T-helper 1 cell treated with Interleukin-12 subunit alpha and Interleukin-12 subunit beta and Interleukin-4 antibody, amounts not matched to agents 30 ng/mL and 1 ng/mL, for 36 hours (primary cell): ENCODE measurements around the gene GUCD1. TPM values are rescaled to one million over a fixed set of nuclear protein-coding genes. Genes with fewer than 3 reads are reported as not detected.
"Not testable (repeated sequence)": the region's sequence is repeated elsewhere in the genome, so short reads cannot be mapped to it uniquely, and the experiment has no call there.

ENCODE experiments used
- intact Hi-C: fragments of 100-400 bp; cut with micrococcal nuclease; formaldehyde crosslinking; loops from one replicate; pipeline ENCODE4 v1.15.1; 2024
- total RNA-seq: library from RNA; stranded (reverse); gene quantifications from 2 replicates; pipeline ENCODE4 v1.2.3, GENCODE V29; 2022

The GUCD1 gene
- total RNA-seq, 1 donor from 2014 or later, result 128 TPM

- intact Hi-C loops, result no loop called here
Observed at GRCh38 chr22:24535348-24535747, 19.6 kb downstream of the GUCD1 start.

DNA sequence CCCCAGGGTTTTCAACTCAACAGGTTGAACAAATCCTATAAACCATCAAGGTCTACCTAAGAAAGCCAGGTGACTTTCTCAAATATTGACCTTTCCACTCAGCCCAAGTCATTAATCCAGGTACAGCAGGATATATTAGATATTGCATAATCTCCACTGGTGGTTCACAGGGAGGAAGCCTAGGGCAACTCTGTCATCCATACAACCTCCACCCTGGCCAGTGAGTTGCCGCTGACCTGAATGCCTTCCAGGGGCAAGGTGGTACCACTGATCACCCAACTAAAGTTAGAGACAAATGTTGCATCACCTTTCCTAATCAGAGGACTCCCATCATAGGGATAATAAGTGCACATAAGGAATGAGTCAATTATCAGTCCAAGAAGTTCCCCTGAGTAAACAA lies 22.9 kb downstream of the GUCD1 start:
- intact Hi-C loops, result no loop called here

- intact Hi-C loops, result not testable (repeated sequence)
Observed at GRCh38 chr22:24530968-24531367, 24.0 kb downstream of the GUCD1 start.

GRCh38 chr22:24529898-24530297 lies 25.0 kb downstream of the GUCD1 start:
- intact Hi-C loops, result loop anchor here (5.0 to 10.0 kb wide), 3 partner anchors 55 to 543 kb away; no protein-coding TSS in a partner anchor

DNA sequence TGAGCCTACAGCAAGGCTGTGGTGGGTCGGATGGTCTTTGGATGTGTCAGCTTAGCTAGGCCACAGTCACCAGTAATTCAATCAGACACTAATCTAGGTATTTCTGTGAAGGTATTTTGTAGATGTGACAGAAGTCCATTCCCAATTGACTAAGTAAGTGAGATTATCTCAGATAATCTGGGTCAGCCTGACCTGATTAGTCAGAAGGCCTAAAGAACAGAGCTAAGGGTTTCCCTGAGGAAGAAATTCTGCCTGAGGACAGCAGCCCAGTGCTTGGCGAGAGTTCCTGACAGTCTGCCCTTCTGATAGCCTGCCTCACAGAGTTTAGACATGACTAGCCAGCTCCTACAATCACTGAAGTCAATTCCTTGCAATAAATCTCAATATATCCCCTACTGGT lies 28.7 kb downstream of the GUCD1 start:
- intact Hi-C loops, result loop anchor here (5.0 to 10.0 kb wide), 3 partner anchors 59 to 539 kb away; no protein-coding TSS in a partner anchor

- intact Hi-C loops, result loop anchor here (1.0 to 10.0 kb wide), 9 partner anchors 30 to 538 kb away; partner anchors contain the start of genes ADORA2A, GUCD1 and SNRPD3
Observed at GRCh38 chr22:24525416-24526037, 29.4 kb downstream of the GUCD1 start.

GRCh38 chr22:24523873-24524272 lies 31.1 kb downstream of the GUCD1 start:
- intact Hi-C loops, result loop anchor here (10.0 kb wide), 2 partner anchors 61 to 231 kb away; no protein-coding TSS in a partner anchor

DNA sequence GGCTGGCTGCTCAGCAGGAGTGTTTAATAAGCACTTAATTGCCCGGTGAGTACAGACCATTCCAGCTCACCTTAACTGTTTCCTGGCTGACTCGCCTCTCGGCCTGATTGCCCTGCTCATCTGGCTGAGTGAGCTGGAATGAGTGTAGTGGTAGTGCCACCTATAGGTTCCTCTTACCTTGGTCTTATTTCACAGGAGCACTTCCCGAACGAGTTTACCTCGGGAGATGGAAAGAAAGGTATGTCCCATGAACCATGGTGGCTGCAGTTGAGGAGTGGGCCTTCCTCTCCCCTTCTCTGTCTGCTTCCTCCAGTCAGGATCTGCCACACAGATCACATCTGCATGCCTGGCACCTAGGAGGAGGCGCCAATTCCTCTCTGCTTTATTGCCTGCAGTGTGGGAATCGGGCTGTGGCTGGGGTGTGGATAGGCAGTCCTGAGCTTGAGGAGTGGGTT lies 33.1 kb downstream of the GUCD1 start:
- intact Hi-C loops, result loop anchor here (1.0 to 10.0 kb wide), 4 partner anchors 19 to 233 kb away; no protein-coding TSS in a partner anchor

- intact Hi-C loops, result no loop called here
Observed at GRCh38 chr22:24519496-24519895, 35.4 kb downstream of the GUCD1 start.

GRCh38 chr22:24518771-24519485 lies 36.0 kb downstream of the GUCD1 start:
- intact Hi-C loops, result no loop called here

DNA sequence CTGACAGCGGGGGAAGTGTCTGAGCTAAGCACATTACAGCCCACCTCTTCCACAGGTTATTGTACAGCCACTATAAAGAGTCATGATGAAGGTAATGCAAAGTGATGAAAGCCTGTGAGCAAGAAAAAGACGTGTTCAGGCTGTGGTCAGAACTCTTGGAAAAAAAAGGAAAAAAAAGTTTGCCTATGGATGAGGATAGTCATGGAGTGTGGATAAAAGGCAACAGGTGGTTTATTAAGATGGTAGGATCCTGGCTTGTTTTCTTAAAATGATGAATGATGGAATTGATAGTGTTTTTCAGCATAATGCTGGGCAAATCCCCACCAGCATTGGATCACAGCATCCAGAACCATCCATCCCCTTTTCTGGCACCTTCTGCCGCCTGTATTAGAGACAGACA lies 36.7 kb downstream of the GUCD1 start:
- intact Hi-C loops, result no loop called here

- intact Hi-C loops, result no loop called here
Observed at GRCh38 chr22:24517446-24517845, 37.5 kb downstream of the GUCD1 start.

- intact Hi-C loops, result no loop called here
Observed at GRCh38 chr22:24516301-24516737, 38.6 kb downstream of the GUCD1 start.

GRCh38 chr22:24515027-24515338 lies 40.0 kb downstream of the GUCD1 start:
- intact Hi-C loops, result no loop called here

DNA sequence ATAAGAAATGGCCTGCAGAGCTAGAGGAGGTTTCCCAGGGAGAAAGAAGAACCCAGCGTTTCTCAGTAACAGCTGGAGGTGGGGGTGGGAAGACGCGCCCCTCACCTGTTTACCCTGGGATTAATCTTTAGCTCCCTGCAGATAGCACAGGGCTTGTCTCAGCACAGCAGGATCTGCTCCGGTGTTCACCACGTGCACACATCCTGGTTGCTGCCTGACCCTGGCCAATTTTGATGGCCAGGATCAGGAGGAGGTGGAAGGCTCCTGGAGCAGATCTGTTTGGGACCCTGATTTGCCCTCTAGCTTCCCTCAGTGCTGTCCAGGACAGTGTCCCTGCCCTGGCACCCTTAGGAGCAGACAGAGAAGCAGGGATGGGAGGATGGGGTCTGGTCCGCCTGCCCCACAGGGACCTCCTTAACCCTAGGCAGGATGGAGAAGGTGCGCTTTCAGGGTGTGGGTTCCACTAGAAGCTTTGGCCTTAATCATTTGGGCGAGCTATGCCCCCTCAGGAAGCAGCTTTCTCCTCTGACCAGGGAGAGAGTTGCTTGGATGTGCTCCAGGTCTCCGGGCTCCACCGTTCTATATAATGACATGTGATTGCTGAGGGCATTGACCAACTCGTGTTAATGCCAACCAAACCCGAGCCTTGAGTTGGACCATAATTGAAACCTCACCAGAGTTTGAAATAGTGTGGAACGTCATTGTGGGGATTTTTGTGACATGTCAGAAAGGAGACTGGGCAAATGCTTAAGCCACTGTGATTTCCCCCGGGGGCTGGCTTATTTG lies 40.5 kb downstream of the GUCD1 start:
- intact Hi-C loops, result no loop called here

DNA sequence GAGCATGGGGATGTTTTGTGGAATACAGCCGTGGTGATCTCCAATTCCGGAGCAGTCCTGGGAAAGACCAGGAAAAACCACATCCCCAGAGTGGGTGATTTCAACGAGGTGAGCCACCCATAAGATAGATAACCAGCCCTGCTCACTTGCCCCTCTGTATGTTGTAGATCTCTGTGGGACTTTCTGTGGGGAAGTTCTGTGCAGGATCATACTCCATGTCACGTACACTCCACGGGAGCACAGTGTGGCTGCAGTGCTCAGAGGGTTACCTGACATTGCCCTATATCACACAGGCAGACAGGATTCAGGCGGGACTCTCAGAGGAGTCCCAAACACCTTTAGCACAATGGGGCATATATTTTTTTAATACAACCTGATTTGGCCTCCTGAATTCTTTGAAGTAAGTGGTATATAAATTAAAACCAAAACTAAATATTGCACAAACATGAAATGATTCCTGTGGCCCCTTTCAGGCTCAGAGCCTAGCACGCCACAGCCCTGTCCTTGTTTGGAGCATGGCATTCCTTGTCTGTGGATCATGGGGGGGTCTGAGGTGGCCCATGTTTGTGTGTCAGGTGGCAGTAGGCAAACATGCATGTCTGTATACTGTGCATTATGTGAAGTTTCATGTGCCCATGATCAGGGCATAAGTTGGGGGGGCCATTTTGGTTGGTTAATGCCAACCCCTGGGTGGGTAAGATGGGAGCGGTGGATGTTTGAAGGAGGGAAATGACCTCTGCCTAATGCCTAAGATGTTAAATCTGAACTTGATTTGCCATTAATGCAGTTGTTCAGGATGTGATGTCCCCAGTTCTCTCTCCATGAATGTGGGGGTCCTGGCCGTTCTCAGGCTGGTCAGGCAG lies 41.3 kb downstream of the GUCD1 start:
- intact Hi-C loops, result no loop called here

DNA sequence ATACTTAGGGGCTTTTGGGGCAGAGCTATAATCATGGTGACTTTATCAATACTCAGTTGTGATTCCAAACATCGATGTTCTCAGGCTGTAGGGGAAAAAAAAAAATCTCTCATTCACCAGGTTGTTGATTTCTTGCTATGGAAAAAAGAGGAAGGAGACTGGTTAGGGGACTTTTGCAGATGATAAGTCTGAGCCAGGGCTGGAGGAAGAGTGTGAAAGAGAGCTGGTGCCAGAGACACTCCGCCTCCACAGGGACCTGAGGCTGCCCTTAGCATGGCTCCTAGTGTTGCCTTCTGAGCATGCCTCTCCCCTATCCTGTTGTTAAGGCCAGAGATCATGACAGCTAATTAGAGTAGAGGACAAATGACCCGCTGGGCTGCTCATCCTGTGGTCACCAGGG lies 42.9 kb downstream of the GUCD1 start:
- intact Hi-C loops, result no loop called here

DNA sequence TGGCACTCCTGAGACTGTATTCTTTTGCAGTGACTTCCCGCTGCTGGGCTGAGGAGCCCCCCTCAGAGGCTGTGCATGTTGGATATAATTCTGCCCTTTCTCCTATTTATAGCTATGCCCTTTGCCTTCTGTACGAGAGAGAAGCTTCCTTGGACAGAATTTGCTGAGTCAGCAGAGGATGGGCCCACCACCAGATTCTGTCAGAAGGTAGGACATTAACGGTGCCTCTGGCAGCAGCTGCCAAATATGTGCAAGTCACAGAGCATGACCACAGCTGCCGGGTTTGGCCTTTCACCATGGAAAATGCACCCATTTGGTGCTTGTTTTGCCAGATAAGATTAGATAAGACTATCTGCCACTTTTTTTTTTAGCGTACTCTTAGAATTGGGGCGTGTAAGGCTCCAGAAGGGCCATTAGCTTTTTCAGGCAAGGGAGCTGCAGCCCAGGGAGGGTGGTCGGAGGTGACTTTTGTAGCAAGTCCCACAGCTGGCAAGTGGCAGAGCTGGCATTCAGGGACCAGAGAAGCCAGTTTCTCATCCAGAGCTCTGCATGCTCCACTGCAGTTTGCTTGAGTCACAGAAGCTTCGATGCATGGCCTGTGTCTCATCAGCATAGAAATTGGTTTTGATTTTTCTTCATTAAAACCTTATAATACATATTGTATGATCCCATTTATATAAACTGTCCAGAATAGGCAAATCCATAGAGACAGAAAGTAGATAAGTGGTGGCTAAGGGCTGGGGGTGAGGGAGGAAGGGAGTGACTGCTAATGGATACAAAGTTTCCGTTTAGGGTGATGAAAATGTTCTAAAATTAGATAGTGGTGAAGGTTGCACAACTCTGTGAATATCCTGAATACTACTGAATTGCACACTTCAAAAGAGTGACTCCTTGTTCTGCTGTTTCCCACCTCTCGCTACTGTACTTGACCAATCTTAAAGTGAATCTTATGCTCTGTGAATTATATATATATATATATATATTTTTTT lies 44.0 kb downstream of the GUCD1 start:
- intact Hi-C loops, result no loop called here

DNA sequence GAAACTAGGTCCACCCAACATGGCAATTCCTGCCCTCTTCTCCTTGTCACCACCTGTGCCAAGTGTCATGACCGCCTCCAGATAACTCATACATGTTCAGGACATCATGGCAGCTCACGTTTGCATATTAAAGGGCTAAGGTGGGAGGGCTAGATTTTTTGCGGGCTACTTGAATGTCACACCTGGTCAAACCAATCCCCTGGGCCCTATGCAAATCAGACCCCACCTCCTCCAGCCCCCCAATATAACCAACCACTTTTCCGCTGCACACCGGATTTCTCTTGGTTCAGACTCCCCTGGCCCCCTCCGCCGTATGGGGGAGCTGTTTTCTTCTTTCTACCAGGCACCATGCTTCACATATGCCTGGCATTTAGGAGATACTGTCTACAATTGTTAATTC lies 47.2 kb downstream of the GUCD1 start:
- intact Hi-C loops, result no loop called here
